LHCN-M2 (cell line): ENCODE data around the gene WDR47. TPM values are rescaled to one million over a fixed set of nuclear protein-coding genes. Genes with fewer than 3 reads are reported as not detected.
A peak's percentile ranks its signal among the peaks of the same experiment; 100 is the strongest.

Experiments used
- DNase-seq: peaks from one replicate; pipeline ENCODE4 v3.0.0-alpha.2; 2012; ENCODE audit warnings: low read depth
- polyA plus RNA-seq: library from polyadenylated mRNA; unstranded; fragments of >200 nt; gene quantifications from one replicate; pipeline ENCODE4 v1.2.1, GENCODE V29; 2012; ENCODE audit warnings: missing spikeins
- total RNA-seq: library from RNA; depleted of rRNA; stranded (reverse); fragments of >200 nt; gene quantifications from 2 replicates; pipeline ENCODE4 v1.2.3, GENCODE V29; 2014; rRNA removed

Gene WDR47
- 22.0 and 25.3 TPM in 2 replicates for total RNA-seq
- 6.5 TPM for polyA plus RNA-seq

DNA sequence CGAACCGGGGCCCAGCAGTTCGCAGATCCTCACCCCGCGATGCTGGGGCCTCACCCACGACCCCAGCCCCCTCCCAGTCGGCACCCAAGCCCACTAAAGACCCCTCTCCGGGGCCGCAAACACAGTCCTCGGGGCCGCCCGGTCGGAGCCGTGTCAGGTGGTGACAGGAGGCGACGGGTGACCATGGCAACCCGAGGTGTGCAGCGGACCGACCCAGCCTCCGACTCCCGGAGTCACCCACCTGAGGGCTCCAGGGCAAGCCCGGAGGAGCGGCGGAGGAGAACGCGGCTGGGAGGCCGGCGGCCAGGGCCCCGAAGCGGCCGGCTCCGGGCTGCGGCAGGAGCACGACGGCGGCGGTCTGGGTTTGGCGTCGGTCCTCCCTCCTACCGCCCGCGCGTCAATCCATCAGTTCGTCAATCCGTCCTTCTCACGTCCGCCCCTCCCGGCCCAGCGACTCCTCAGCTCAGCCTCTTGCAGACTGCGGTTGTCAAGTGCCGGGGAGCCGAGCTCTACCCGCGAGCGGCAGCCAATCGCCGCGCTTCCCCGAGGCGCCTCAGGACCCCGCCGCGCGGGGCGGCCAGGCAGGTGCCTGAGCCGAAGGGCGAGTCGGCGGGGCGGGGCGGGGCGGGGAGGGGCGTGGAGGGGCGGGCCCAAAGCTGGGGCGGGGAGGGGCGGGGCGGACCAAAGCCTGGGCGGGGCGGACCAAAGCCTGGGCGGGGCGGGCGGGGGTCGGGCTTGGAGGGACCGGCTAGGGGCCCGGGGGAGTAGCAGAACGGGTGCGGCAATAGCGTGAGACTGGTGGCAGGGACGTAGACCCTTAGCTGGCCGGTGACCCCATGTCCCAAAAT is at the start of gene WDR47:
Gene WDR47 (minus strand): TSS at position 482 of the 848 bp plus-strand sequence. CDS start 18,590 bp downstream, outside the sequence.
- DNase-seq = peak; percentile 95

DNA sequence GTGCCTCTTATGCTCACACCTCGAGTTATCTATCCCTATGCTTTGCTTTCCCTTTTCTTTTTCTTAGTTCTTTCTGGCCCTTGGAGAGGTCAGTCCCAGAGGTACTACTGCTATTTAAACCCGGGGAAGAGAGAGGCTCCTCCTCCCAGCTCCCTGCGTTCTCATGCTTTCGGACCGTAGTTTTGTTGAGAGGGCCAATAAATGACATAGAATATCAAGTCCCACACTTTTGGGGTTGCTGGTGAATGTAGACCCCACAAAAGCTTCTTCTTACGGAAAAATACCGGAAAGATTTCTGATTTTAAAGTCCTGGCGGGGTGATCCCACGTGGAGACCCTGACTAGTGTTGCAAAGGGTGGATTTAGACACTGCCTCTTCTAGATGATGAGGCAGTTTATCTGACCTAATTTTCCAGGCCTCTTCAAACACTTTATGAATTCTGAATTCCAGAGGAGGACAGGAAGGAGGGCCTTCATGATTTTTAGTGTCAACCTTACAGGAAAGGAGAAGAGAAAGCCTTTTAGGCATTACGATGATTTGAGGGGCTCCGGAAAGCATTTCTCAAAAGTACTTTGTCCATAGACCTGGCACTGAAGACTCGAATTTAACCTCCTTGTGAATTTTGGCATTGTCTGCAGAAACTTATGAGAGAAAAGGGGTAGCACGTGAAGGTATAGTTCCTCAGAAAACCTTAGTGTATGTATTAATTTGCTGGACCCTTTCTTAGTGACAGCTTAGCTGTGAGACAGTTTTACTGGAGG is 49.4 kb upstream of the WDR47 start:
- peak; percentile 55 for DNase-seq

DNA sequence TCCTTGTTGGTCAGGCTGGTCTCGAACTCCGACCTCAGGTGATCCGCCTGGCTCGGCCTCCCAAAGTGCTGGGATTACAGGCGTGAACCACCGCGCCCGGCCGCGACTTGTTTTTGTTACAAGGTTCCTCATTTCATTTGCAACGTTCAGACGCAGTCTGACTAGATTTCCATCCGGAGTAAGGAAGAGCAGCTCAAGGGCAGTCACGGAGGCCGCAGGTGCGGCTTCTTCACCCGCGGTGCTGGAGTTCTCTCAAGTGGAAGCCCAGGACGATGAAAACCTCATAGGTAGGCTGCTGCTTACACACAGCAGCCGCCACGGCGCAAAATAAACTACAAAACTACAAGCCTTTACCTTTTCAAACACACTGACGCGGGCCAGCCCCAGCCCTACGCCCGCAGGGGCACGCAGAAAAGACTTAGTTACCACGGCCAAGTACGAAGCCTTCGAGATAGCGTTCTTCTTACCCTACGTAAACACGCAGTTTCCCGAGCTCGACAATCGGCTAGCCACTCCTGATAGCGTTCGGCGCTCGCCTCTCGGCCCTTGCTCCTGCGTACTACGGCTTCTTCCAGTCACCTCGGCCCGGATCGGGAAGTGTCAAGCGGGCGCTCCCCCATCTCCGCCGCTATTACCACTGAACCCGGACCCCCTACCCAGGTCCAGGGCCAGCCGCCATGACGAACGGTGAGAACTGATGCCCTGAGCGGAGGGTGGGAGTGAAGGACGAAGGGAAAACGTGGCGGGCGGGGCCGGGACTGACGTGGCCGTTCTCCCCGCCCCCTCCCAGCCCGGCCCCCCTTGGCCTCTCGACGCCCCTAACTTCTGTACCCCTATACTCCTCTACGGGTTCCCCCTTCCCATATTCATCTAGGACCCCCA is 48.5 kb upstream of the WDR47 start, which contains the start of gene TMEM167B:
Gene TMEM167B (plus strand): TSS at position 569 of the 882 bp plus-strand sequence. CDS start 109 bp downstream, at position 678.
- peak; percentile 88 for DNase-seq

DNA sequence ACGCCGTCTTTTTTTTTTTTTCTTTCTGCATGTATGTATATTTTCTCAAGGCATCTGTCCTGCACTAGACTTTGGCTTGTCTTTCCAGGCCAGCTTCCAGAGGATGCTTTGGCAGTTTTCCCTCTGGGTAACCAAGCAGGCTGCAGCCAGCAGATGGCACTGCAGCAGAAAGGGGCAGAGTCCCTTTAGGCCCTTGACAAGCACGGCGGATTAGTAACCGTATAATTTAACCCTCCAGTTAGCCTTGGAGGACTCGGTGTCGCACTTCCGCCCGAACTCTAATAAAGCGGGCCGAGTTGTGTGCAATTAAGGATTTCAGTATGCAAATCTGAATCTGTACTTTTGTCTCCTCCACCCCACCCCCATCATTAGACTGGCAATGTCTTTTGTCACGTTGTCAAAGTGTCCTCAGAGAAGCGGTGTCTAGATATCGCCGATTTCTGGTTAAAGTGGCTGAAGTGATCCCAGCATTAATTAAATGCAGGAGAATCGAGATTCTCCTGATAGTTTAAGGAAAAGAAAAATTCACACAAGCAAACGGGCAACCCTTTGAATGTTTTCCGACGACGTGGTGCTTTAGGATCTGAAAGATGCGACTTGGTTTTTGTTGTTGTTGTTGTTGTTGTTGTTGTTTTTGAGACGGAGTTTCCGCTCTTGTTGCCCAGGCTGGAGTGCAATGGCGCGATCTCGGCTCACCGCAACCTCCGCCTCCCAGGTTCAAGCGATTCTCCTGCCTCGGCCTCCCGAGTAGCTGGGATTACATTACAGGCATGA is 47.5 kb upstream of the WDR47 start:
- DNase-seq = peak; percentile 62

DNA sequence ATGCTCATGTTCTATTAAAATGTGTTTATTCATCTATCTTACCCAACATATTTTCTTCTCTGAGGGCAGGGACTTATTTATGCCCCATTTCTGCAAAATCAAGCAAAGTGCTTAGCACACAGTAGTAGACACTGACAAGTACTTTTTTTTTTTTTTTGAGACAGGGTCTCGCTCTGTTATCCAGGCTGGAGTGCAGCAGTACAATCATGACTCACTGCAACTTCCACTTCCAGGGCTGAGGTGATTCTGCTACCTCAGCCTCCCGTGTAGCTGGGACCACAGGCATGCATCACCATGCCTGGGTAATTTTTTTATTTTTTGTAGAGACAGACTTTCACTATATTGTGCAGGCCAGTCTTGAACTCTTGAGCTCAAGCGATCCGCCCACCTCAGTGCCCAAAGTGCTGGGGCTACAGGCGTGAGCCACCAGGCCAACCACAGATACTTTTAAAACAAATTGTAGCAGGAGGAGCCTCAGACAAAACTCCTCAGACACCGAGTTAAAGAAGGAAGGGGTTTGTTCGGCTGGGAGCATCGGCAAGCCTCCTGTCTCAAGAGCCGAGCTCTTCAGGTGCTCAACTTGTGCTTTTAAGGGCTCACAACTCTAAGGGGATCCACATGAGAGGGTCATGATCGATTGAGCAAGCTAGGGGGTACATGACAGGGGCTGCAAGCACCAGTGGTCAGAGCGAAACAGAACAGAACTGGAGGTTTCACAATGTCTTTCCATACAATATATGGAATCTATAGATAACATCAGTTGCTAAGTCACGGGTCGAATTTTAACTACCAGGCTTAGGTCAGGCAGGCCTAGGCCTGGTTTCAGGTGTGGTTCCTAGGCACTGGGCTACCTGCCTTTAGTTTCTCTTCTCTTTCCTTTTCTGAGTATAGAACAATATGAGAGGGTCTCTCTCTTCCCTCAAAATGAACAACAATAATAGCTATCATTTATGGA is 42.9 kb upstream of the WDR47 start:
- DNase-seq = no peak

DNA sequence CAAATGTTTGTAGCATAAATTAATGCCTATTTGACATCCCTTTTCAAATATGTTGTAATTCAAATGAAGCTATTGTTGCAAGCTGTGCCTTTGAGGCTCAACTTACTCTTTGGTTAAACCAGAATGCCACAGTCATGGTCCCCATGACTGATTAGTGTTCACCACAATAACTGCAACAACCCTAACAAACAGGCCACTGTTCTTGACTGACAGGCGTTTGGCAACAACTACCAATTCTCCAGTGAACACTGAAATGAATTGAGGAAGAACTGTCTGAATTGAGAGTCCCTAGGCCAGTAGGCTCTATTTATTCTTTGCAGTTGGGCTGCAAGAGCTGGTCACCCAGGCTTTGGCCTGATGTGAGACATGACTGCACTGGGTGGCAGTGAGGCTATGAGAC is 42.0 kb upstream of the WDR47 start:
- peak; percentile 32 for DNase-seq

DNA sequence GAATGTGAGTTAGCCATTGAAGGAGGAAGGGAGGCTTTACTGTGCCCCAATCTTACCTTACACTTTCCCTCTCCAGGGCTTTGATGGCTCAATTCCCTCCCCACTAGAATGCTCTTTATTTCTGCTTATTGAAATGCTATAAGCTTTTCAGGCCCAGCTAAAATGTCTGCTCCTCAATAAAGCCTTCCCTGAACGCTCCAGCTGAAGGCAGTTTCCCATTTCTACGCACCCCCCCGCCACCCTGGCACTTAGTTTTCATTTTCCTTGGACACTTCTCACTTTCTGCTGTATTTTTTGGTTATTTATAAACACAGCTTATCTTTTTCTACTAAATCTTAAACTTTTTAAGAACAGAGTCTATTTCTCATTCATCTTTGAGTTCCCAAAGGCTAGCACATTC is 41.6 kb upstream of the WDR47 start:
- DNase-seq = no peak

DNA sequence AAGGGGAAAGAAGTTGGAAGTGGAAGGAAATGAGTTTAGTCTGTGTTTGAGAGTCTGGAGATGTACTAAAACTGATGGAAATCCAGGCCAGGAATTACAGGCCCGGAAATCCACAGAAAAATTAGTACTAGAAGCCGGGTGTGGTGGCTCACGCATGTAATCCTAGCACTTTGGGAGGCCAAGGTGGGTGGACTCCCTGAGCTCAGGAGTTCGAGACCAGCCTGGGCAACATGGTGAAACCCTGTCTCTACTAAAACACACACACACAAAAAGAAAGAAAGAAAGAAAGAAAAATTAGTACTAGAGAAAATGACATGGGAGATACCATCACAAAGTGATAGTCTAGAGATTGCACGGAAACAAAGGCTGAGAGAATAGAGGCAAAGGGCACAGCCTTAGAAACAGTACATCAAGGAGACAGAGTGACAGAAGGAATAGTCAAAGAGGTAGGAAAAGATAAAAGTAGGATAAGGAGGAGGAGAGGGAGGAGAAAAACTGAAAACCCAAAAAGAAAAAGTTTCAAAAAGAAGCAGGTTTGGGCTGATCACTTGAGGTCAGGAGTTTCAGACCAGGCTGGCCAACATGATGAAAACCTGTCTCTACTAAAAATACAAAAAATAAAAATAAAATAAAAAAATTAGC is 38.7 kb upstream of the WDR47 start:
- DNase-seq = no peak

DNA sequence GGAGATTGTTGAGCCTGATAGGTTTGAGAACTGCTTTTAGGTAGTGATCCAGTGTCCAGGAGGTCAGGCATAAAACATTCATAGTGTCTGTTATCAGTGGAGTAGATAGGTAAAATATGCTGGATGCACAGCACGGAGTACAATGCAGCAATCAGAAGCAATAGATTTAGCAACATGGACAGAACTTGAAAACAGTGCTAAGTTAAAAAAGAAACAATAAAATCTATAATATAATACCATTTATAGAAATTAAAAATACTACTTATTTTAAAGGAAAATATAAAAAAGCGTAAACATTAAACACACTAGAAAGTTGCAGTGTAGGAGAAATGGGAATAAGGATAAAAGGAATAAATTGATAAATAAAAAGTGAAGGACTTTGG is 37.3 kb upstream of the WDR47 start:
- DNase-seq = no peak

DNA sequence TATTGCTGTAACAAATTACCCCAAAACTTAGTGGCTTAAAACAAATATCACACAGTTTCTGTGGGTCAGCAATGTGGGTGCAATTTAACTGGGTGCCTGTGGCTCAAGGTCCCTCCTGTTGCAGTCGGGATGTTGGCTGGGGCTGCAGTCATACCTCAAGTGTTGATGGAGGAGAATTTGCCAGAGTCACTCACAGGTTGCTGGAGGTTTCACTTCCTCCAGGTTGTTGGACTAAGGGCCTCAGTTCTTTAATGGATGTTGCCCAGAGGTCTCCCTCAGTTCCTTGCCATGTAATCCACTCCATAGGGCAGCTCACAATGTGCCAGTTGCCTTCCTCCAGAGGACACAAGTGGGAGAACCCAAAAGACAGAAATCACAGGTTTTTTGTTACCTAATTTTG is 36.4 kb upstream of the WDR47 start:
- no peak for DNase-seq

DNA sequence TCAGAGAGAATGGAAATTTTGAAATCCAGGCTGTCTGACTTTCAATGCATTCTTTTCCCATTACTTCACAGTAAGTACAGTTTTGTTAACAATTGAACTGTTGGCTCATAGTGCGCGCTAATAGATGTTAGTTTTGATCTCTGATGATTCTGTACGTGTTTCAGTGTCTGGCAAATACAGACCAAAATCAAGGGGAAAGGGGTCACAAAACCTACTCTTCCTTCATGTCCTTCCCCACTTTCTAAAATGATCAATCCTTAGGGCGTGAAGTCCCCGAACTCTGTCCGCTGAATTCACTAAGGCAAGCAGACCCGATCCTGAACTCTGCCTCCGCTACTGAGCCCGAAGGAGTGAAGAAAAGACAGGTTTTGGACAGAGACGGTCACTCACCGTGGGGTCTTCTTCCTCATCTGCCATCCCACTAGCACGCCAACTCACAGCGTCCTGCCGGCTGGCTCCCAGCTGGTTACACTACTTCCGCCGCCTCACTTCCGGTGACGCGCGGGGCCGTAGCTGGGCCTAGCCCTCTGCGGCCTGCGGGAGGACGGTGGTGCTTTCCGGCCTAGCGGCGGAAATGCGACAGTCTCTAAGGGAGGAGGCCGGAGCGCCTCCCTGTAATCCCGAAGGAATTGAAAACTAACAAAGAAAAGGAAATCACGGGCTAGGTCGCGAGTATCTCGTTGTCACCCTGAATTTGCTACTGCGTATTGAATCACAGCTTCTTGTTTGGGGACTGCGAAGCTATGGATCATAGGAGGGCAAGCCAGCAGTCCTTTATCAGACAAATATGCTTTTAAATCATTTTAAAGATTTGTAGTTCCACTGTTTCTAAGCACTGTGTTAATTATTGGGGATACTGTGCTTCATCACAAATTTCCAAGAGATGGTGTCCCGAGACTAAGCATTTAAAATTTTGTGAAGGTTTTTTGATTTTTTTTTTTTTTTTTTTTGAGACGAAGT is 33.9 kb upstream of the WDR47 start, which contains the start of gene TAF13:
Gene TAF13 (minus strand): TSS at position 473 of the 960 bp plus-strand sequence. CDS start 56 bp downstream, at position 417.
- peak; percentile 95 for DNase-seq

DNA sequence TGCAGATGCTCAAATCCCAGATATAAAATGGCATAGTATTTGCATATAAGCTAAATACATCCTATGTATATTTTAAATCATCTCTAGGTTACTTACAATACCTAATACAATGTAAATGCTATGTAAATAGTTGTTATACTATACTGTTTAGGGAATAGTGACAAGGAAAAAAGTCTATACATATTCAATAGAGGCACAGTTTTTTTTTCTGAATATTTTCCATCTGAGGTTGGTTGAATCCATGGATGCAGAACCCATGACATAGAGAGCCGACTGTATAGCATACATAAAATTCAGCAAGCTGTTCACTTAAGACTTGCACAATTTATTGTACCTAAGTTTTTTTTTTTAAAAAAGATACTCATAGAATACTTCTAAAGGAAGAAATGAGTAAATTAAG is 27.4 kb upstream of the WDR47 start:
- DNase-seq = no peak

DNA sequence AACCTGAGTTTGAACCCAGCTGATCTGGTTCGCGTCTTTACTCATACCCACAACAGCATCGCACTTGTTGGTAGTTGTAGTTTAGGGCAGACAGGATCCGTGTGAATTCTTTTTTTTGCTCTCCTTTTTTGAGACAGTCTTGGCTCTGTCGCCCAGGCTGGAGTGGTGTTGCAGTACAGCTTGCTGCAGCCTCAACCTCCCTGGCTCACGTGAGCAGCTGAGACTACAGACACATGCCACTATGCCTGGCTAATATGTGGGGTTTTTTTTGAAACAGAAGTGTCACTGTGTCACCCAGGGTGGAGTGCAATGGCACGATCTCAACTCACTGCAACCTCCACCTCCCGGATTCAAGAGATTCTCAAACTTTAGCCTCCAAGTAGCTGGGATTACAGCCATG is 26.0 kb upstream of the WDR47 start:
- DNase-seq = no peak

DNA sequence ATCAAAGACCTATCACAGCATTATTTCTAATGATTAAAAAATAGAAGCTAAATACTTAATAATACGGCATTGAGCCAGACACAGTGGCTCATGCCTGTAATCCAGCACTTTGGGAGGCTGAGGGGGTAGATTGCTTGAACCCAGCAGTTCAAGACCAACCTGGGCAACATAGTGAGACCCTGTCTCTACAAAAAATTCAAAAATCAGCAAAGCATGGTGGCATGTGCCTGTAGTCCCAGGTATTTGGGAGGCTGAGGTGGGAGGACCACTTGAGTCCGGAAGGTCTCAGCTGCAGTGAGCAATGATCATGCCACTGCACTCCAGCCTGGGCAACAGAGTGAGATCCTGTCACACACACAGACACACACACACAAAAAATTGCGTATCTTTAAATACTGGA is 23.2 kb upstream of the WDR47 start:
- DNase-seq = no peak

DNA sequence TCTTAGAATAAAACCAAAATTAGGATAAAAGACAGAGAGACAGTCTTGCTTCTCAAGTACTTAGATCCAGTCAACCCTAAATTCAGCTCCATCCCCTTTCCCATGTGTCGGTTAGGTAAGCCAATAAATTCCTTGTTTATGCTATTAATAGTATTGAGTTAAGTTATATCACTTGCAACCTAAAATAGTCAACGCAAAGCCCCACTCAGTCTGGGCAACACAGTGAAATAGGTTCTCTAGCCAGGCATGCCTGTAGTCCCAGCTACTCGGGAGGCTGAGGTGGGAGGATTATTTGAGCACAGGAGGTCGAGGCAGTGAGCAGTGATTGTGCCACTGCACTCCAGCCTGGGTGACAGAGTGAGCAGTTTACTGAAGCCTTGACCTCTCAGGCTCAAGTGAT is 19.3 kb upstream of the WDR47 start:
- DNase-seq = no peak

DNA sequence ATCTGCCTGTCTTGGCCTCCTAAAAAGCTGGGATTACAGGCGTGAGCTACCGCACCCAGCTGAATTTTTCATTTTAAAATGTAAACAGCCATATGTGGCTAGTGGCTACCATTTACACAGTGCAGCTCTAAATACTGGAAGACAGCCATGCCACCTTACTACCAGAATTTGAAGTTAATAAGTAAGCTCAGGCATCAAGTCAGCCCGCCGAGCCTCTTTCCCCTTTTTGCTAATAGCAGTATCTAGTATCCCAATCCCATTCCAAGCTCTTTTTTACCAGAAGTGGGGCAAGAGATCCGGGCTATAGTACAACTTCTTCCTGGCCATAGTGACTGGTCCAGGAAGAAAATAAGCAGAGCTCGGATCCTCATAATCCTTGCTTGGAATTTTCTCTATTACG is 18.8 kb upstream of the WDR47 start:
- no peak for DNase-seq

DNA sequence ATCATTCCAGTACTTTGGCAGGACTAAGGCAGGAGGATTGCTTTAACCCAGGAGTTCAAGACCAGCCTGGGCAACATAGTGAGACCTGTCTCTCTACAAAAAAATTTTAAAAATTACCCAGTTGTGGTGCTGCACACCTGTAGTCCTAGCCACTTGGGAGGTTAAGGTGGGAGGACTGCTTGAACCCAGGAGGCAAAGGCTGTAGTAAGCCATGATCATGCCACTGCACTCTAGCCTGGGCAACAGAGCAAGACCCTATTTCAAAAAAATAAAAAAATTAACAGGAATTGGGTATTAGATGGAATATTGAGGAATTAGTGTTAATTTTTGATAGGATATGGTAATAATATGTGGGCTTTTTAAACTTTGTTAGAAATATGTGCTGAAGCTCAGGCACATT is 17.1 kb upstream of the WDR47 start:
- DNase-seq = no peak

DNA sequence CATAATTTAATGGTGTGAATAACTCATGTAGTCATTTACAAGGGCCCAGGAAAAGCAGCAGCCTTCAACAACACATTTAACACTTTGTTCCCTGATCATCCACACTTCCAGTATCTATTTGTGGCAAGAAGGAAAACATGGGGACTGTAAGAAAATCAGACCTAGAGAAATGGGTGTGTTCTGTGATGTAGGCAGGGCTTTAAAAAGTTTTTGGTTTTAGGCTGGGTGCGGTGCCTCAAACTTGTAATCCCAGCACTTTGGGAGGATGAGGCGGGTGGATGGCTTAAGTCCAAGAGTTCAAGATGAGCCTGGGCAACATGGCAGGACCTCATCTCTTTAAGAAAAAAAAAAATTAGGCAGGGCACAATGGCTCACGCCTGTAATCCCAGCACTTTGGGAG is 14.2 kb upstream of the WDR47 start:
- DNase-seq = no peak
